ENCODE results near the gene DNAJC9. TPM values are rescaled to one million over a fixed set of nuclear protein-coding genes. Genes with fewer than 3 reads are reported as not detected.

Gene DNAJC9
- total RNA-seq, 1 experiment from 2014 or later = 45.6 TPM

DNA sequence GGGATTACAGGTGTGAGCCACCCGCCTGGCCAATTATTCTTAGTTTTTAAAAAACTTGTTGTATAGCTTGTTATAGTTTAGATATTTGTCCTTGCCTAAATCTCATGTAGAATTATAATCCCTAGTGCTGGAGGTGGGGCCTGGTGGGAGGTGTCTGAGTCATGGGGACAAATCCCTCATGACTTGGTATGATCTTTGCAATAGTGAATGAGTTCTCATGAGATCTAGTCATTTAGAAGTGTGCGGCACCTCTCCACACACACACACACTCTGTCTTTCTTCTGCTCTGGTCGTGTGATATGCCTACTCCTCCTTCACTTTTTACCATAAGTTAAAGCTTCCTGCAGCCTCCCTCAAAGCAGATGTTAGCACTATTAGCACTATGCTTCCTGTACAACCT, 42.0 kb downstream of the DNAJC9 start:
- H4K20me1 ChIP-seq (ENCODE audit: insufficient read depth) = no peaks in the 10 kb centered on the region
- H3K4me1 ChIP-seq (replicated peaks; ENCODE audit: insufficient read depth) = no peaks in the 10 kb centered on the region
- intact Hi-C loops (cut with micrococcal nuclease; ENCODE audit: unreplicated experiment) = no loop called here
- DNase-seq = no peak
- no peak overlapping the region for H2AFZ ChIP-seq
- H3K36me3 ChIP-seq (ENCODE audit: low read depth) = 0 out of 2 replicates have a peak, but pooled peaks cover 2% of the 10 kb centered on the region
- no peaks in the 10 kb centered on the region for H3K79me2 ChIP-seq (ENCODE audit: low read depth)
- CTCF ChIA-PET = no interaction called here
- BruUV-seq (replicated peaks) = no TSS peak
- H3K27me3 ChIP-seq (ENCODE audit: insufficient read depth, low read depth) = no peaks in the 10 kb centered on the region
- TF ChIP-seq, protein P1, sequence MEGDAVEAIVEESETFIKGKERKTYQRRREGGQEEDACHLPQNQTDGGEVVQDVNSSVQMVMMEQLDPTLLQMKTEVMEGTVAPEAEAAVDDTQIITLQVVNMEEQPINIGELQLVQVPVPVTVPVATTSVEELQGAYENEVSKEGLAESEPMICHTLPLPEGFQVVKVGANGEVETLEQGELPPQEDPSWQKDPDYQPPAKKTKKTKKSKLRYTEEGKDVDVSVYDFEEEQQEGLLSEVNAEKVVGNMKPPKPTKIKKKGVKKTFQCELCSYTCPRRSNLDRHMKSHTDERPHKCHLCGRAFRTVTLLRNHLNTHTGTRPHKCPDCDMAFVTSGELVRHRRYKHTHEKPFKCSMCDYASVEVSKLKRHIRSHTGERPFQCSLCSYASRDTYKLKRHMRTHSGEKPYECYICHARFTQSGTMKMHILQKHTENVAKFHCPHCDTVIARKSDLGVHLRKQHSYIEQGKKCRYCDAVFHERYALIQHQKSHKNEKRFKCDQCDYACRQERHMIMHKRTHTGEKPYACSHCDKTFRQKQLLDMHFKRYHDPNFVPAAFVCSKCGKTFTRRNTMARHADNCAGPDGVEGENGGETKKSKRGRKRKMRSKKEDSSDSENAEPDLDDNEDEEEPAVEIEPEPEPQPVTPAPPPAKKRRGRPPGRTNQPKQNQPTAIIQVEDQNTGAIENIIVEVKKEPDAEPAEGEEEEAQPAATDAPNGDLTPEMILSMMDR (conservative IDR thresholded peaks at IDR 0.05) = no peak
- no peak for TF ChIP-seq EZH2 (IDR thresholded peaks at IDR 0.05; ENCODE audit: low read depth)
- H3K4me3 ChIP-seq = no peak overlapping the region
- H3F3A ChIP-seq (ENCODE audit: insufficient read depth, low read depth) = peaks cover 3% of the 10 kb centered on the region; the same call in 1 of the 2 replicates
- H3K9me2 ChIP-seq (ENCODE audit: insufficient read depth) = no peaks in the 10 kb centered on the region
- H3K4me2 ChIP-seq = no peak overlapping the region
- no peaks in the 10 kb centered on the region; the same call in 1 of the 2 replicates for H3K9me3 ChIP-seq (ENCODE audit: insufficient read depth, low read depth)
- POLR2A ChIA-PET (ENCODE audit: unreplicated experiment) = interaction anchor here (0.6 kb wide), 1 partner anchor 475 kb away, joined by 6 read pairs; no protein-coding TSS in a partner anchor
- H3K27ac ChIP-seq = no peak overlapping the region

Other genes with a start within 250 kb of the DNAJC9 start
- gene P4HA1, start 150.4 kb downstream of the DNAJC9 start, total RNA-seq (2021) = 21.0 and 25.5 TPM in 2 replicates
- 5.2 TPM in 2 replicates for gene NUDT13, start 136.8 kb downstream of the DNAJC9 start, total RNA-seq (2021)
- gene ECD, start 79.2 kb downstream of the DNAJC9 start, total RNA-seq (2021) = 29.3 and 33.2 TPM in 2 replicates
- 22.9 and 24.4 TPM in 2 replicates for gene FAM149B1, start 79.1 kb downstream of the DNAJC9 start, total RNA-seq (2021)
- 148 and 175 TPM in 2 replicates for gene MRPS16, start 5.4 kb upstream of the DNAJC9 start, total RNA-seq (2021)
- gene CFAP70, start 111.6 kb upstream of the DNAJC9 start, total RNA-seq (2021) = 3.1 and 4.1 TPM in 2 replicates
- gene ANXA7, start 166.8 kb upstream of the DNAJC9 start, total RNA-seq (2021) = 149 and 154 TPM in 2 replicates
- 2.4 and 3.3 TPM in 2 replicates for gene MSS51, start 186.3 kb upstream of the DNAJC9 start, total RNA-seq (2021)
- 28.8 and 34.0 TPM in 2 replicates for gene PPP3CB, start 248.8 kb upstream of the DNAJC9 start, total RNA-seq (2021)

Measured in PC-9 (cell line).